ENCODE measurements around the gene RAB1A. TPM values are rescaled to one million over a fixed set of nuclear protein-coding genes. Genes with fewer than 3 reads are reported as not detected.

RAB1A gene
- total and polyA plus RNA-seq, 9 donors: 57.5 to 125 (median 104) TPM

GRCh38 chr2:65164426-65164891 is 34.6 kb upstream of the RAB1A start:
- H3K27me3 ChIP-seq: no peaks in the 10 kb centered on the region
- intact Hi-C loops (cut with DNase I): no loop called here
- no peak overlapping the region for H3K27ac ChIP-seq
- H3K36me3 ChIP-seq: no peaks in the 10 kb centered on the region
- TF ChIP-seq POLR2A (IDR thresholded peaks at IDR 0.05): no peak
- no peak for TF ChIP-seq EP300 (IDR thresholded peaks at IDR 0.05)
- no peak for TF ChIP-seq CTCF (IDR thresholded peaks at IDR 0.05)
- H3K4me3 ChIP-seq: no peak overlapping the region
- WGBS, 3 donors: 69 to 86% (median 70%) methylated on average over 2 of the region's 2 CpGs
- H3K4me1 ChIP-seq (ENCODE audit: insufficient read depth): no peaks in the 10 kb centered on the region
- H3K9me3 ChIP-seq: no peaks in the 10 kb centered on the region
- no peak for DNase-seq

GRCh38 chr2:65161551-65162100 is 31.7 kb upstream of the RAB1A start:
- no peak for TF ChIP-seq POLR2A (IDR thresholded peaks at IDR 0.05)
- no peak for TF ChIP-seq CTCF (IDR thresholded peaks at IDR 0.05)
- TF ChIP-seq EP300 (IDR thresholded peaks at IDR 0.05): no peak
- Histone ChIP-seq H3K36me3 (no peaks in the 10 kb centered on the region), H3K27ac (no peak overlapping the region), H3K4me1 (ENCODE audit: insufficient read depth) (no peaks in the 10 kb centered on the region), H3K27me3 (no peaks in the 10 kb centered on the region), H3K9me3 (no peaks in the 10 kb centered on the region), H3K4me3 (no peak overlapping the region)
- 83 to 86% (median 83%) methylated on average over 9 of the region's 9 CpGs for WGBS, 3 donors
- intact Hi-C loops (cut with DNase I): no loop called here
- no peak for DNase-seq

- H3K4me3 ChIP-seq: no peak overlapping the region
- no peak for DNase-seq
- H3K4me1 ChIP-seq (ENCODE audit: insufficient read depth): no peaks in the 10 kb centered on the region
- H3K27ac ChIP-seq: no peak overlapping the region
- no peaks in the 10 kb centered on the region for H3K27me3 ChIP-seq
- TF ChIP-seq EP300 (IDR thresholded peaks at IDR 0.05): no peak
- TF ChIP-seq POLR2A (IDR thresholded peaks at IDR 0.05): no peak
- TF ChIP-seq CTCF (IDR thresholded peaks at IDR 0.05): no peak
- no peaks in the 10 kb centered on the region for H3K36me3 ChIP-seq
- no peaks in the 10 kb centered on the region for H3K9me3 ChIP-seq
- 22 to 39% (median 25%) methylated on average over 2 of the region's 2 CpGs for WGBS, 3 donors
- intact Hi-C loops (cut with DNase I): no loop called here
These were observed 30.0 kb upstream of the RAB1A start for GRCh38 chr2:65159906-65160305.

- intact Hi-C loops (cut with DNase I): no loop called here
- DNase-seq: no peak
- no peak overlapping the region for H3K4me3 ChIP-seq
- TF ChIP-seq CTCF (IDR thresholded peaks at IDR 0.05) (no peak), POLR2A (IDR thresholded peaks at IDR 0.05) (no peak), EP300 (IDR thresholded peaks at IDR 0.05) (no peak)
- H3K36me3 ChIP-seq: no peaks in the 10 kb centered on the region
- H3K9me3 ChIP-seq: no peaks in the 10 kb centered on the region
- no peaks in the 10 kb centered on the region for H3K4me1 ChIP-seq (ENCODE audit: insufficient read depth)
- H3K27me3 ChIP-seq: no peaks in the 10 kb centered on the region
- 90 to 93% (median 92%) methylated on average over 6 of the region's 6 CpGs for WGBS, 3 donors
- no peak overlapping the region for H3K27ac ChIP-seq
These were observed 29.4 kb upstream of the RAB1A start for GRCh38 chr2:65159261-65159660.
